DMS53 (cell line): Measurements from ENCODE around the gene C8A.

Experiments used
- DNase-seq: peaks from one replicate; lab custom pipeline; 2025; lab: John Stamatoyannopoulos, UW

The C8A gene

GRCh38 chr1:56927171-56927570 lies 72.6 kb downstream of the C8A start:
- DNase-seq: no peak

GRCh38 chr1:56927986-56928385 lies 73.4 kb downstream of the C8A start:
- no peak for DNase-seq

GRCh38 chr1:56929492-56929891 lies 74.9 kb downstream of the C8A start:
- no peak for DNase-seq

GRCh38 chr1:56931211-56931610 lies 76.6 kb downstream of the C8A start:
- no peak for DNase-seq

- no peak for DNase-seq
These were observed 77.1 kb downstream of the C8A start for GRCh38 chr1:56931686-56932085.

GRCh38 chr1:56933161-56933560 lies 78.6 kb downstream of the C8A start:
- no peak for DNase-seq

- no peak for DNase-seq
These were observed 79.0 kb downstream of the C8A start for GRCh38 chr1:56933606-56934005.

- no peak for DNase-seq
These were observed 79.9 kb downstream of the C8A start for GRCh38 chr1:56934430-56935060.

GRCh38 chr1:56938646-56939045 lies 84.0 kb downstream of the C8A start:
- no peak for DNase-seq

- DNase-seq: no peak
These were observed 84.6 kb downstream of the C8A start for GRCh38 chr1:56939209-56939608.

- no peak for DNase-seq
These were observed 85.4 kb downstream of the C8A start for GRCh38 chr1:56940039-56940438.

- no peak for DNase-seq
These were observed 93.9 kb downstream of the C8A start for GRCh38 chr1:56948403-56949023.

- DNase-seq: no peak
These were observed 97.9 kb downstream of the C8A start for GRCh38 chr1:56952501-56952900.

- DNase-seq: no peak
These were observed 98.8 kb downstream of the C8A start for GRCh38 chr1:56953386-56953785.

GRCh38 chr1:56954664-56955063 lies 100.1 kb downstream of the C8A start:
- no peak for DNase-seq

GRCh38 chr1:56957931-56958330 lies 103.3 kb downstream of the C8A start:
- no peak for DNase-seq

- DNase-seq: no peak
These were observed 103.9 kb downstream of the C8A start for GRCh38 chr1:56958526-56958925.

GRCh38 chr1:56961426-56961825 lies 106.8 kb downstream of the C8A start:
- DNase-seq: no peak

GRCh38 chr1:56963667-56964066 lies 109.1 kb downstream of the C8A start:
- no peak for DNase-seq

- DNase-seq: no peak
These were observed 109.9 kb downstream of the C8A start for GRCh38 chr1:56964349-56965017.

- no peak for DNase-seq
These were observed 110.6 kb downstream of the C8A start for GRCh38 chr1:56965191-56965590.

- peak; percentile 51 for DNase-seq
These were observed 111.5 kb downstream of the C8A start, which contains the start of gene C8B for GRCh38 chr1:56965916-56966697. TSS of gene C8B (minus strand) at chr1:56966015. CDS start at chr1:56965948, 67 bp downstream.

- no peak for DNase-seq
These were observed 112.1 kb downstream of the C8A start for GRCh38 chr1:56966698-56966999.
